GM18951 (cell line): Measurements from ENCODE around the gene RBM20.
"Not testable (repeated sequence)": the region's sequence is repeated elsewhere in the genome, so short reads cannot be mapped to it uniquely, and the experiment has no call there.

Experiments used
- POLR2A ChIP-seq: IDR thresholded peaks from 4 replicates; pipeline ENCODE4 v1.6.1; 2011; ENCODE audit warnings: mild to moderate bottlenecking; ENCODE audit not compliant: insufficient read length, insufficient read depth; ENCODE audit errors: extremely low read depth
- in situ Hi-C: fragments of 300-500 bp; cut with MboI; formaldehyde crosslinking; loops from one replicate; pipeline ENCODE4 v1.12.0; 2022; ENCODE audit warnings: low sequenced_read_pairs, mixed read lengths, inconsistent platforms; ENCODE audit not compliant: unreplicated experiment

The RBM20 gene

DNA sequence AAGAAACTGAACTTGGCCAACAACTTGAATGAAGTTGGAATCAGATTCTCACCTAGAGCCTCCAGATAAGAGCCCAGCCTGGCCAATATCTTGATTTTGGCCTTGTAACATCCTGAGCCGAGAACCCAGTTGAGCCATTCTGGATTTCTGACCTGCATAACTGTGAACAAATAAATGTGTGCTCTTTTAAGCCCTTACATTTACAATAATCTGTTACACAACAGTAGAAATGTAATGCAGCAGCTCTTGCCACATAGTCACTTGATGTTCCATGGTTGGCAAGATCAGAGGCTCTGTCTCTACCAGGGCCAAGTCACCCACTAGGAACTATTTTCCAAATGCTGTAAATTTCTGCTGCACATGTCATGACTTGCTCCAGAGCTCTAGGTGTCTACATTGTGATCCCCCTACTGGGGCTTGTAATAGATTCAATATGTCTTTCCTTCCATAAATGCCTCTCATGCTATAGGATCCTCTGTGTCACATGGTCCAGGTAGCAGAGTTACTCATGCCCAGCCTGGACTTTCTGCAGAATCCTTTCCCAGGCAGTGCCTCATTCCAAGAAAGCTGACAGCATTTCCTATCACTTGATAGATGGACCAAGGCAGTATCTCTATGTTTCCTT, 11.4 kb upstream of the RBM20 start:
- in situ Hi-C loops: no loop called here
- TF ChIP-seq POLR2A: no peak

DNA sequence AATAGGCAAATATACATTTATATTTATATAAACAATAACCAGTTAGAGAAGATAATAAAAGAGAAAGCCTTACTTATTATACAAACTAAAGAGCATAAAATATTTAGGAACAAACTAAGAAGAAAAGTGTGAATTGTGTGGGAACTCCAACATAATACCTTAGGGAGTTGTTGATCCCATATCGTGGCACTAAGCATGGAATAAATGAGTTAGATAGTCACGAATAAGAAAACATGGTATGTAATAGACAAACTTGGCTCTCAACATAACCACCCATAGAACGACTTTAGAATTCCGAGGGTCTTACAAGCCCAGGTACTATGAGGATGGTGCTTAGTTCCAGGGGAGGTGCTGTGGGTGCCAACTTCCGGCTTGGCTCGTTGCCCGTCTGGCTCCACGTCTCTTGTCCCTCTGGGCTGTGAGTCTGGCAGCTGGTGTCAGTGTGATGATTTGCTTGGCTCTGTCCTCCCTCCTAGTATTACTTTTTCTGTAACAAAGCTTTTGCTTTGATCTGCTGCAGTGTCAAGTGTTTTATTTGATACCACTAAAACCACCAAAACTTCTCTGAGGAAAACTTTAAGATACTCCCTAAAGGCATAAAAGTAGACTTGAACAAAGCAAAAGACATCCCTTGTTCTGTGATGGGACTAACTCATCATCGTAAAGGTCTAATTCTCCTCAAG, 9.5 kb upstream of the RBM20 start:
- in situ Hi-C loops: no loop called here
- no peak for TF ChIP-seq POLR2A

GRCh38 chr10:110636572-110636931, 7.6 kb upstream of the RBM20 start:
- TF ChIP-seq POLR2A: no peak
- in situ Hi-C loops: no loop called here

DNA sequence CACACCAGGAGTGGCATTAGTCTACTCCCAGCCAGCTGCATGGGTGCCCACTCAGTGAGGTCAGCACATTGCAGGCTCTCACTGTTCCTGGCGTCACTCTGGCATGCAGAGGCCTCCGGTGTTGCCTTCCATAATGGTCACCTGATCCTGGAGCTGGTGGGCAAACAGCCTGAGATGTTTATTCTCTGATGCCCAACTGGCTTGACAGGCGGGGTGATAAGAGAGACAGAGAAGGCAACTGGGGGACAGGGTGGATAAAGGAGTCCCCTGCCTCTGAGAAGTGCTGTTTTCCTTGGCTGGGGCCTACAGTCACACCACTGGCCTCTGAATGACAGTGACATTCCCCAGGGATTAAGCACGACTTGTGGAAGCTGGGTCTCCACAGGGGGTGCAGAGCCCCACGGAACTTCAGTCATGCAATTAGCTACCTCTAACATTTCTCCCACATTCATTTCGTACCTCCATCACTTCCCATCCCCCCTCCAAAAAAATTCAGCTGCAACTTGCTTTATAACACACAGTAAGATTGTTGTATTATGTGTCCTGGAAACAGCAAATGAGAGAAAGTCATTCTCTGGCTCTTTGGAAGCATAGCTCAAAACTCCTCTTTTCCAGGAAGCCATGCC, 7.1 kb upstream of the RBM20 start:
- in situ Hi-C loops: no loop called here

GRCh38 chr10:110637558-110638053, 6.5 kb upstream of the RBM20 start:
- TF ChIP-seq POLR2A: no peak
- in situ Hi-C loops: no loop called here

More for the DNA sequence above, 7.1 kb upstream of the RBM20 start:
- no peak for TF ChIP-seq POLR2A

DNA sequence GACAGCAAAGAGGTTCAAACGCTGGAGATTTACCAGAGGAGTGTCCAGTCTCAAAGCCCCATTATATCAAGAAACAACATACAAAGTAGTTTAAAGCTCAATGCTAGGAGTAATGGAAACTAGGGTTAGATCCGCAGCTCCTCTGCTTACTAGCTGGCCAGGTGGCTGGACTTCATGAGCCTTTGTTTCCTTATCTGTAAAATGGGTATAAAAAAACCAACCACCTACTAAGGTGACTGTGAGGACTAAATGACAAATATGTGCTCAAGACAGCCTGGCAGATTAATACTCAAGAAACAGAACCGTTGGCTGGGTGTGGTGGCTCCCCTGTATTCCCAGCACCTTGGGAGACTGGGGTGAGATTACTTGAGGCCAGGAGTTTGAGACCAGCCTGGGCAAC, 5.8 kb upstream of the RBM20 start:
- TF ChIP-seq POLR2A: no peak
- in situ Hi-C loops: no loop called here

- in situ Hi-C loops: not testable (repeated sequence)
Observed at GRCh38 chr10:110639046-110639445, 5.1 kb upstream of the RBM20 start.

- in situ Hi-C loops: not testable (repeated sequence)
Observed at GRCh38 chr10:110639858-110640257, 4.3 kb upstream of the RBM20 start.

DNA sequence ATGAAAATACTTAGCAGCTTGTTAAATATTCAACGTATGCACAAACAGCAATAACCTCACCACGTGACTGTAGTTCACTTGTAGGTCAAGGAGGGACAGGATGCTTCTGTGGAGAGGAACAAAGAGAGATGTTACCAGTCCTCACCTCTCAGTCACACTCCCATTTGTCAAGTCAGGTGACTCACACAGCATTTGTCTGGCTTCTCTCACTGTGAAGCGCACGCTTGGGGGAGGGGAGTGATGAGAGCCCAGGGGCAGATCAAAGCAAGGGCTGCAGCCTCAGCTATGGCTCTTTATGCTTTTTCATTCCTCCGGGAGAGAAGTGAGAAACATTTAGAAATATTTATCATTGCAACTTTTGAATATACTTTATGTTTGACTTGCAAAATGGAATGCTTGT, 2.9 kb upstream of the RBM20 start:
- in situ Hi-C loops: no loop called here
- TF ChIP-seq POLR2A: no peak

DNA sequence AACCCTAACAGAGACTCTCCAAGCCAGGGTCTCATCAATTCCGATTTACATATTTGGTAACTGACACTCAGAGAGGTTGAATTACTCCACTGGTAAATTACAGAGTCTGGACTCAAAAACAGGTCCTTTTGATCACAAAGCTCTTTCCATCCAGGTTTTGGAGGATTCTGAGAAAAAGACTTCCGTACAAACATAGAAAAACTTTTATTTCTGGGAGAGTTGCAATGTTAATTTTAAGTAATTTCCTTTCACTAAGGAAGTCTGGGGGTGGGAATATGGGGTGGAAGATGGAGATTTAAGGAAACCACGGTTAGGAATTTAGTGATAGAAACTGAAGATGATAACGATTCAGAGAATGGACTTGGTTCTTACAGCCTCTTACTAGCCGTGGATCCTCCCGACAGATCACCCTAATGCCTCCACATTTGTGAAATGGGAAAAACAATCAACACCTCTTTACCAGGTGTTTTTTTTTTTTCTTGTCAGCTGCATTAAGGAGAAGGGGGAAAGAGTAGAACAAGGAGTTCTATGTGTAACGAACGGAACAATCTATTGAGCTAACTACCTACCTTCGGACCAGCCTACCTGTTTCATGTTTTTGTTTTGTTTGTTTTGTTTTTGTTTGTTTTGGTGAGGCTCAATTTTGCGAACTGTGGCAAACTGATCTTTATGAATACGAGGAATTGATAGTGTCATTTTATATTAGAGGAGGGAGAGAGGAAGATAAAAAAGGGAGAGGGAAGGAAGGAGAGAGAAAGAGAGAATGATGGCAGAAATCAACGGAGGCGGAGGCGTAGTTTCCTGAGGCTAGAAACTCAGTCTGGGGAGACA, 1.7 kb upstream of the RBM20 start:
- TF ChIP-seq POLR2A: no peak
- in situ Hi-C loops: no loop called here

- TF ChIP-seq POLR2A: no peak
- in situ Hi-C loops: no loop called here
Observed at GRCh38 chr10:110643035-110643652, 992 bp upstream of the RBM20 start.

GRCh38 chr10:110644598-110645462, 694 bp downstream of the RBM20 start:
- in situ Hi-C loops: no loop called here
- no peak for TF ChIP-seq POLR2A
